SK-N-SH (cell line): Measurements from ENCODE around the gene MRPS34.

Source experiments
- CHD2 ChIP-seq: fragments of 150-350 bp; IDR thresholded peaks from 2 replicates; pipeline ENCODE4 v1.6.1; 2018; ENCODE audit warnings: low read length; ENCODE audit not compliant: partially characterized antibody
- EP300 ChIP-seq, 2 experiments: IDR thresholded peaks; 2 replicates each; pipeline versions ENCODE4 v1.4.0 to v1.6.1; 2012; ENCODE audit warnings: borderline replicate concordance in 1 of 2, low read depth in 1 of 2, low read length in 1 of 2
- FOXJ3 ChIP-seq: sonication (generic); formaldehyde crosslinking; IDR thresholded peaks from 2 replicates; pipeline ENCODE4 v1.5.1; 2020; ENCODE audit warnings: mild to moderate bottlenecking, missing genetic modification reagents
- MEF2A ChIP-seq: IDR thresholded peaks from 2 replicates; pipeline ENCODE4 v1.4.0; 2012; ENCODE audit warnings: low read depth, borderline replicate concordance
- POLR2AphosphoS5 ChIP-seq: IDR thresholded peaks from 2 replicates; pipeline ENCODE4 v1.6.1; 2012; ENCODE audit warnings: low read depth, low read length
- RAD21 ChIP-seq: IDR thresholded peaks from 2 replicates; pipeline ENCODE4 v1.6.1; 2012; ENCODE audit warnings: mild to moderate bottlenecking, low read length
- RCOR1 ChIP-seq: fragments of 150-350 bp; IDR thresholded peaks from 2 replicates; pipeline ENCODE4 v1.6.1; 2017; ENCODE audit warnings: antibody characterized with exemption, low read length
- TEAD4 ChIP-seq: IDR thresholded peaks from 2 replicates; pipeline ENCODE4 v1.4.0; 2012; ENCODE audit warnings: mild to moderate bottlenecking, borderline replicate concordance; ENCODE audit not compliant: insufficient read depth
- YY1 ChIP-seq: IDR thresholded peaks from 2 replicates; pipeline ENCODE4 v1.4.0; 2012; ENCODE audit warnings: low read depth, mild to moderate bottlenecking
- TF ChIP-seq, protein P1 (sequence below): fragments of 150-350 bp; IDR thresholded peaks from 2 replicates; pipeline ENCODE4 v1.6.1; 2017; ENCODE audit warnings: antibody characterized with exemption, low read length, low read depth, borderline replicate concordance
- TF ChIP-seq, protein P2 (sequence below): fragments of 200-600 bp; sonication (generic); IDR thresholded peaks from 2 replicates; pipeline ENCODE4 v1.6.1; 2017; ENCODE audit warnings: antibody characterized with exemption, mild to moderate bottlenecking, moderate library complexity
- TF ChIP-seq, protein P3 (sequence below): IDR thresholded peaks from 2 replicates; pipeline ENCODE4 v1.6.1; 2012; ENCODE audit warnings: mild to moderate bottlenecking, low read depth, low read length, moderate library complexity
- TF ChIP-seq, protein P4 (sequence below): IDR thresholded peaks from 2 replicates; pipeline ENCODE4; 2012

DNA sequence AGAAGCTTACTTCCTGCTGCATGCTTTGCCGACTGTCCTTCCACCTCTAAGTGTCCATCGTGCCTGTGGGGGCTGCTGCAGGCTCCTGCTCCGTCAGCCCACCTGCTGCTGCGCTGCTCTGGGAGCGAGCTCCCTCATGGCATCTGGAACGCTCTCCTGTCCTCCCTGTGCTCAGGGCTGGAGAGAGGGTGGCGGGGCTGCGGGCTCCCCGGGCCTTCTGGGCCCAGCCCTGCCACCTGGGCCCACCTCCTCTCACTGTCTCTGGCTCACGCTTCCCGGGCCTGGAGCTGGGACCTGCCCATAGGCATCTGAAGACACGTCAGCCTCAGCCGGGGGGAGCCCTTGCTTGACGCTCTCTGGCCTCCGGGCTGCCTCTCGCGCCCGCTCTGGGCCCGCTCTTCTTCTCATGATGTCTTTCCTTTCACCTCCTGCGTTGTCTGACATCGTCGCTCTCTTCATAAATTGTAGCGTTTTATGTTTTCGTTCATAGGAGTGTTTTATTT, 28.5 kb downstream of the MRPS34 start:
- TF ChIP-seq TEAD4 (no peak), RCOR1 (no peak), FOXJ3 (CRISPR knock-in tag) (no peak), MEF2A (no peak), CHD2 (no peak), YY1 (no peak), EP300 (IDR thresholded peaks at IDR 0.05; ENCODE audit: borderline replicate concordance in 1 of 2, low read depth in 1 of 2, low read length in 1 of 2) (no peak), POLR2AphosphoS5 (no peak), RAD21 (no peak)
- TF ChIP-seq, protein P1, sequence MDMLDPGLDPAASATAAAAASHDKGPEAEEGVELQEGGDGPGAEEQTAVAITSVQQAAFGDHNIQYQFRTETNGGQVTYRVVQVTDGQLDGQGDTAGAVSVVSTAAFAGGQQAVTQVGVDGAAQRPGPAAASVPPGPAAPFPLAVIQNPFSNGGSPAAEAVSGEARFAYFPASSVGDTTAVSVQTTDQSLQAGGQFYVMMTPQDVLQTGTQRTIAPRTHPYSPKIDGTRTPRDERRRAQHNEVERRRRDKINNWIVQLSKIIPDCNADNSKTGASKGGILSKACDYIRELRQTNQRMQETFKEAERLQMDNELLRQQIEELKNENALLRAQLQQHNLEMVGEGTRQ = no peak
- TF ChIP-seq, protein P2, sequence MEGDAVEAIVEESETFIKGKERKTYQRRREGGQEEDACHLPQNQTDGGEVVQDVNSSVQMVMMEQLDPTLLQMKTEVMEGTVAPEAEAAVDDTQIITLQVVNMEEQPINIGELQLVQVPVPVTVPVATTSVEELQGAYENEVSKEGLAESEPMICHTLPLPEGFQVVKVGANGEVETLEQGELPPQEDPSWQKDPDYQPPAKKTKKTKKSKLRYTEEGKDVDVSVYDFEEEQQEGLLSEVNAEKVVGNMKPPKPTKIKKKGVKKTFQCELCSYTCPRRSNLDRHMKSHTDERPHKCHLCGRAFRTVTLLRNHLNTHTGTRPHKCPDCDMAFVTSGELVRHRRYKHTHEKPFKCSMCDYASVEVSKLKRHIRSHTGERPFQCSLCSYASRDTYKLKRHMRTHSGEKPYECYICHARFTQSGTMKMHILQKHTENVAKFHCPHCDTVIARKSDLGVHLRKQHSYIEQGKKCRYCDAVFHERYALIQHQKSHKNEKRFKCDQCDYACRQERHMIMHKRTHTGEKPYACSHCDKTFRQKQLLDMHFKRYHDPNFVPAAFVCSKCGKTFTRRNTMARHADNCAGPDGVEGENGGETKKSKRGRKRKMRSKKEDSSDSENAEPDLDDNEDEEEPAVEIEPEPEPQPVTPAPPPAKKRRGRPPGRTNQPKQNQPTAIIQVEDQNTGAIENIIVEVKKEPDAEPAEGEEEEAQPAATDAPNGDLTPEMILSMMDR = no peak
- TF ChIP-seq, protein P3, sequence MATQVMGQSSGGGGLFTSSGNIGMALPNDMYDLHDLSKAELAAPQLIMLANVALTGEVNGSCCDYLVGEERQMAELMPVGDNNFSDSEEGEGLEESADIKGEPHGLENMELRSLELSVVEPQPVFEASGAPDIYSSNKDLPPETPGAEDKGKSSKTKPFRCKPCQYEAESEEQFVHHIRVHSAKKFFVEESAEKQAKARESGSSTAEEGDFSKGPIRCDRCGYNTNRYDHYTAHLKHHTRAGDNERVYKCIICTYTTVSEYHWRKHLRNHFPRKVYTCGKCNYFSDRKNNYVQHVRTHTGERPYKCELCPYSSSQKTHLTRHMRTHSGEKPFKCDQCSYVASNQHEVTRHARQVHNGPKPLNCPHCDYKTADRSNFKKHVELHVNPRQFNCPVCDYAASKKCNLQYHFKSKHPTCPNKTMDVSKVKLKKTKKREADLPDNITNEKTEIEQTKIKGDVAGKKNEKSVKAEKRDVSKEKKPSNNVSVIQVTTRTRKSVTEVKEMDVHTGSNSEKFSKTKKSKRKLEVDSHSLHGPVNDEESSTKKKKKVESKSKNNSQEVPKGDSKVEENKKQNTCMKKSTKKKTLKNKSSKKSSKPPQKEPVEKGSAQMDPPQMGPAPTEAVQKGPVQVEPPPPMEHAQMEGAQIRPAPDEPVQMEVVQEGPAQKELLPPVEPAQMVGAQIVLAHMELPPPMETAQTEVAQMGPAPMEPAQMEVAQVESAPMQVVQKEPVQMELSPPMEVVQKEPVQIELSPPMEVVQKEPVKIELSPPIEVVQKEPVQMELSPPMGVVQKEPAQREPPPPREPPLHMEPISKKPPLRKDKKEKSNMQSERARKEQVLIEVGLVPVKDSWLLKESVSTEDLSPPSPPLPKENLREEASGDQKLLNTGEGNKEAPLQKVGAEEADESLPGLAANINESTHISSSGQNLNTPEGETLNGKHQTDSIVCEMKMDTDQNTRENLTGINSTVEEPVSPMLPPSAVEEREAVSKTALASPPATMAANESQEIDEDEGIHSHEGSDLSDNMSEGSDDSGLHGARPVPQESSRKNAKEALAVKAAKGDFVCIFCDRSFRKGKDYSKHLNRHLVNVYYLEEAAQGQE = no peak
- TF ChIP-seq, protein P4, sequence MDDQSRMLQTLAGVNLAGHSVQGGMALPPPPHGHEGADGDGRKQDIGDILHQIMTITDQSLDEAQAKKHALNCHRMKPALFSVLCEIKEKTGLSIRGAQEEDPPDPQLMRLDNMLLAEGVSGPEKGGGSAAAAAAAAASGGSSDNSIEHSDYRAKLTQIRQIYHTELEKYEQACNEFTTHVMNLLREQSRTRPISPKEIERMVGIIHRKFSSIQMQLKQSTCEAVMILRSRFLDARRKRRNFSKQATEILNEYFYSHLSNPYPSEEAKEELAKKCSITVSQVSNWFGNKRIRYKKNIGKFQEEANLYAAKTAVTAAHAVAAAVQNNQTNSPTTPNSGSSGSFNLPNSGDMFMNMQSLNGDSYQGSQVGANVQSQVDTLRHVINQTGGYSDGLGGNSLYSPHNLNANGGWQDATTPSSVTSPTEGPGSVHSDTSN = no peak
